Measurements from ENCODE around the gene DHRS7. TPM values are rescaled to one million over a fixed set of nuclear protein-coding genes. Genes with fewer than 3 reads are reported as not detected.

Gene DHRS7, protein sequence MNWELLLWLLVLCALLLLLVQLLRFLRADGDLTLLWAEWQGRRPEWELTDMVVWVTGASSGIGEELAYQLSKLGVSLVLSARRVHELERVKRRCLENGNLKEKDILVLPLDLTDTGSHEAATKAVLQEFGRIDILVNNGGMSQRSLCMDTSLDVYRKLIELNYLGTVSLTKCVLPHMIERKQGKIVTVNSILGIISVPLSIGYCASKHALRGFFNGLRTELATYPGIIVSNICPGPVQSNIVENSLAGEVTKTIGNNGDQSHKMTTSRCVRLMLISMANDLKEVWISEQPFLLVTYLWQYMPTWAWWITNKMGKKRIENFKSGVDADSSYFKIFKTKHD
- 10 to 100 TPM; 33.3 to 37.5 TPM for polyA plus RNA-seq

DNA sequence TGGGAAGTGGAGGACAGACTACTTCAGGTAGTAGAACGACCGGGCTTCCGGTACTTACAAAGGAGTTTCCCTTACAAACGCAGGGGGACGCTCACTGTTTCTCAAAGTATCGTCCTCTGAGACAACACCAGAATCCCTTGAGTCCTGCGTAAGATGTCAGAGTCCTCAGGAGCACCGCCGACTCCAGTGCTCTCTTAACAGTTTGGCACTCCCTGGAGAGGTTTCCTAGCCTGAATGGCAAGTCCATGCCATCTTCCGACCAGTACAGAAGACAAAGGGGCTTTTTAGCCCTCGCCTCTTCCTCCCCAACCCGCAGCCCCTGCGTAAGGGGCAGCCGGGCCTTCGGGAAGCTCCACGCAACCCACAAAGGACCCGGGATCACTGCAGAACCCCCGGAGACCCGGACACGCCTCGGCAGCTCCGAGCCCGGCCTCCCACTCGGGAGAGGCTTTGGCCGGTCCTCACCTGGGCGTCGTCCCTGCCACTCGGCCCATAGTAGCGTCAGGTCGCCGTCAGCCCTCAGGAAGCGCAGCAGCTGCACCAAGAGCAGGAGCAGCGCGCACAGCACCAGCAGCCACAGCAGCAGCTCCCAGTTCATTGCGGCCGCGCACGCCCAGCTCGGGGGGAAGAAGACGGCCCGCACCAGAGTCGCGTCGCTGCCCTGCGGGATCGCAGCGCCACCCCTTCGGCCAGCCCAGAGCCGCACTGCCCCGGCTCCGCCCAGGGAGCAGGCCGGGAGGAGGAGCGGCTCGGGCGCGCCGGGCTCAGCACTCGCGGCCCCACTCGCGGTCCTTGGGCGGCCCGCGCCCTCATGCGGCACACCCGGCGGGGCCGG is at the start of gene DHRS7:
TSS of gene DHRS7 (minus strand) at position 687 of the 835 bp plus-strand sequence. CDS start at position 598, 89 bp downstream.
- H3K27ac ChIP-seq (ENCODE audit: low read depth in 2 of 2, low read length in 1 of 2): peak within 1 kb of the TSS; percentile 96
- H3K4me1 ChIP-seq (ENCODE audit: control insufficient read depth in 2 of 2, insufficient read depth in 2 of 2, low read length in 1 of 2): peaks cover 0 to 4% of the 10 kb centered on the region in 2 donors
- no peaks in the 10 kb centered on the region for H3K9me3 ChIP-seq (ENCODE audit: control insufficient read depth in 2 of 2, insufficient read depth in 1 of 2, low read depth in 1 of 2, low read length in 1 of 2)
- H3K27me3 ChIP-seq (ENCODE audit: control insufficient read depth in 1 of 2, insufficient read depth in 2 of 2, low read length in 2 of 2): no peaks in the 10 kb centered on the region
- H3K36me3 ChIP-seq (ENCODE audit: control insufficient read depth in 2 of 2, insufficient read depth in 2 of 2, low read length in 1 of 2): no peaks in the 10 kb centered on the region
- peak within 1 kb of the TSS; percentile 77 to 99 for H3K4me3 ChIP-seq (ENCODE audit: low read depth in 1 of 2, low read length in 2 of 2)
- 0% methylated on average over 46 to 68 of the region's 68 CpGs for WGBS, 2 donors

DNA sequence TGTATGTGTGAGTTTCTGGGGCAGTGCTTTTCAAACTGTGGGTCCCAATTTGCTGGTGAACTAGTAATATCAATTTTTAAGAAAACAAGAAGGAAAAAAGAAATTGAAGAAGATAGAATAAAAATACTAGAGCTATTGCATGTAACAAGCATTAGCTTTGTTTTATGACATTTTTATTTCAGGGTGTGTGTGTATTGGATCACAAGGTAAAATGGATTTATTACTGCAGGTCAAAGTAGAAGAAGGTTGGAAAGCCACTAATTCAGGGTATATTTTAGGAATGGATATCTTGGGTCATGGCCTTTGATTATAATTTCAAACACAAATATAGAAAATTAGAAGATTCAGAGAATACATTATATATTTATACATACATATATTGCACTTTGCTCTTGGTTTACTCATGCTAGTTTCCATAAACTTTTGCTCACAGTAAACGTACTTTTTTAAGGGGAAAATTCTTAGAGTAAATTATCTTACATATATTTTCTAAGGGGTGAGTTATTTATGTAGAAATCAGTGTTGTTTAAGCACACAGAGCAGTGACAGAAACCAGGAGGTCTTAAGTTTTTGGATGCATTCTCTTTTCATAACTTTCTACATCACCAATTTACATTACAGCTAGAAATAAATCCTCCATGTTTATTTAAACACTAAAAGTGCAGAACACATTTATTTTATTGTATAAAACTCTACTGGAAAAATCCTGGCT is 49.4 kb upstream of the DHRS7 start:
- Histone ChIP-seq H3K27me3 (ENCODE audit: control insufficient read depth in 1 of 2, insufficient read depth in 2 of 2, low read length in 2 of 2) (no peaks in the 10 kb centered on the region), H3K4me3 (ENCODE audit: low read depth in 1 of 2, low read length in 2 of 2) (no peak overlapping the region), H3K27ac (ENCODE audit: low read depth in 2 of 2, low read length in 1 of 2) (no peak overlapping the region), H3K4me1 (ENCODE audit: control insufficient read depth in 2 of 2, insufficient read depth in 2 of 2, low read length in 1 of 2) (no peaks in the 10 kb centered on the region), H3K36me3 (ENCODE audit: control insufficient read depth in 2 of 2, insufficient read depth in 2 of 2, low read length in 1 of 2) (no peaks in the 10 kb centered on the region), H3K9me3 (ENCODE audit: control insufficient read depth in 2 of 2, insufficient read depth in 1 of 2, low read depth in 1 of 2, low read length in 1 of 2) (no peaks in the 10 kb centered on the region)
- 26 to 46% methylated on average over 1 of the region's 1 CpG for WGBS, 2 donors

DNA sequence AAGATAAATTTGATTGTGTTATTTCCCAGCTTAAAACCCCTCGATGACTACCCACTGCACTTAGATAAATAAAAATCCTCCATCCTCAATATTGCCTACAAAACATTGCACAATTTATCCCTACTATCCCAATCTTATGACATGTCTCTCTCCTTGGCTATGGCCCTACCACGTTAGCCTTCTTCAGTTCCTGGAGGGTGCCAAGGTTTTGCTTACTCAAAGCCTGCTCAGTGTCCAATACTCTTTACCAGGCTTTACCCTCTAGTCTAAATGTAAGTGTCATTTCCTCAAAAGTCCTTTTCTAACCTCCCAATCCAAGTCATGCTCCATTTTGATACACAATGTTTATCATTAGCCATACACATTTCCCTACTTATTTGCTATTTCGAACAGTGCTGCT is 48.8 kb upstream of the DHRS7 start:
- H3K36me3 ChIP-seq (ENCODE audit: control insufficient read depth in 2 of 2, insufficient read depth in 2 of 2, low read length in 1 of 2): no peaks in the 10 kb centered on the region
- H3K4me1 ChIP-seq (ENCODE audit: control insufficient read depth in 2 of 2, insufficient read depth in 2 of 2, low read length in 1 of 2): no peaks in the 10 kb centered on the region
- 70 to 83% methylated on average over 3 of the region's 3 CpGs for WGBS, 2 donors
- no peaks in the 10 kb centered on the region for H3K9me3 ChIP-seq (ENCODE audit: control insufficient read depth in 2 of 2, insufficient read depth in 1 of 2, low read depth in 1 of 2, low read length in 1 of 2)
- no peaks in the 10 kb centered on the region for H3K27me3 ChIP-seq (ENCODE audit: control insufficient read depth in 1 of 2, insufficient read depth in 2 of 2, low read length in 2 of 2)
- H3K27ac ChIP-seq (ENCODE audit: low read depth in 2 of 2, low read length in 1 of 2): no peak overlapping the region
- no peak overlapping the region for H3K4me3 ChIP-seq (ENCODE audit: low read depth in 1 of 2, low read length in 2 of 2)

DNA sequence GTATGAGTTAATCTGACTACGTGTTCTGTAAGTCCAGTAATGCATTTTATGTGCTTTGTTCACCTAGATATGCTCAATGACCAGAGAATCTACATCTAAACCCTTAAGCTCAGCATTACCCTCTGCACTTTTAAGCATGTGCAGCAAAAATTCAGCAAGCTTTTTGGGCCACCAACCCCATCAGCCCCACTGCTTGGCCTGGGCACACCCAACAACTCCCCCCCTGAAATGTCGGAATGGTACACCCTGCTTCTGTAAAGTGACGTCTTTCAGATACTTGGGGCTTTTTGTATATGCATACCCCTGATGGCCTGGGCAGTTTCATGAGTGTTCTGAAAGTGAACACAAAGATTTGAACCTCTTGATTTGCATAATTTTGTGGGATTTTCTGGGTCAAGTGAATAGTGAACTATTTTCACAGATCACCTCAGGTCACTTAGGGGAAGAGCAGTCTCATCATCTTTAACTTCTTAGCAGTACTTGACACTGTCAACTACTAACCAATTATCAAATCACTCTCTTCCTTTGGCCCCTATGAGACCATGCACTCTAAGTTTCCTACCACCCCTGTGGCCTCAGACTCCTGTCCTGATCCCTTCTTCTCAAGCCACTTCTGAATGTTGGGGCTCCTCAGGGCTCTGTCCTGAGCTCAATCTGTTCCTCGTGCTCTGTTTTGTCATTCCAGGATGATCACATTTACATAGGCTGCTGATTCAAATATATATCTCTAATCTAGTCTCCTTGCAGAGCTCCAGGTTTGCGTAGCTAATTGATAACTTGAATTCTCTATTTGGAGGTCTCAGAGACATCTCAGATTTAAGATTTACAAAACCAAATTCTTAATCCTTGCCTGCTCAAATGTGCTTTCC is 47.5 kb upstream of the DHRS7 start:
- Histone ChIP-seq H3K36me3 (ENCODE audit: control insufficient read depth in 2 of 2, insufficient read depth in 2 of 2, low read length in 1 of 2) (no peaks in the 10 kb centered on the region), H3K27me3 (ENCODE audit: control insufficient read depth in 1 of 2, insufficient read depth in 2 of 2, low read length in 2 of 2) (no peaks in the 10 kb centered on the region), H3K9me3 (ENCODE audit: control insufficient read depth in 2 of 2, insufficient read depth in 1 of 2, low read depth in 1 of 2, low read length in 1 of 2) (no peaks in the 10 kb centered on the region), H3K4me3 (ENCODE audit: low read depth in 1 of 2, low read length in 2 of 2) (no peak overlapping the region), H3K27ac (ENCODE audit: low read depth in 2 of 2, low read length in 1 of 2) (no peak overlapping the region), H3K4me1 (ENCODE audit: control insufficient read depth in 2 of 2, insufficient read depth in 2 of 2, low read length in 1 of 2) (no peaks in the 10 kb centered on the region)
- 84 to 91% methylated on average over 5 of the region's 5 CpGs for WGBS, 2 donors

DNA sequence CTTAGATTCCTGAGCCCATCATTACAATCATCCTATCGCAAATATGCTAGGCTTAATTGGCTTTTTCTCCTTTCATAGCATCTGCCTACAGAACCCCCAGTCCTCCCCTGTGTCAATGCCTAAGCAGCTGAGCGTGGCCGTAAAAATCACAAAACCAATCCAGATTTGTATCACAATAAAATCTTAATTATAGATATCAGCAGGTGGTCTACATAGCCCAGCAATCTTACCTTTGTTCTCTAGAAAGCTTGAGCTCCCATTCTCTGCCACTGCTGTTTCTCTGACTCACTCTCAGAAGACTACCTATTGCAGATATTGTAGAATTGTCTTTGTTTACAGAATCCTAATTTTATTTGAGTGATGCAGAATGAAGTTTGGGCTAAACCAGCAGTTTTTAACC is 46.0 kb upstream of the DHRS7 start:
- H3K27ac ChIP-seq (ENCODE audit: low read depth in 2 of 2, low read length in 1 of 2): no peak overlapping the region
- H3K9me3 ChIP-seq (ENCODE audit: control insufficient read depth in 2 of 2, insufficient read depth in 1 of 2, low read depth in 1 of 2, low read length in 1 of 2): no peaks in the 10 kb centered on the region
- H3K36me3 ChIP-seq (ENCODE audit: control insufficient read depth in 2 of 2, insufficient read depth in 2 of 2, low read length in 1 of 2): no peaks in the 10 kb centered on the region
- no peaks in the 10 kb centered on the region for H3K27me3 ChIP-seq (ENCODE audit: control insufficient read depth in 1 of 2, insufficient read depth in 2 of 2, low read length in 2 of 2)
- 91 to 93% methylated on average over 3 of the region's 3 CpGs for WGBS, 2 donors
- H3K4me3 ChIP-seq (ENCODE audit: low read depth in 1 of 2, low read length in 2 of 2): no peak overlapping the region
- H3K4me1 ChIP-seq (ENCODE audit: control insufficient read depth in 2 of 2, insufficient read depth in 2 of 2, low read length in 1 of 2): no peaks in the 10 kb centered on the region

DNA sequence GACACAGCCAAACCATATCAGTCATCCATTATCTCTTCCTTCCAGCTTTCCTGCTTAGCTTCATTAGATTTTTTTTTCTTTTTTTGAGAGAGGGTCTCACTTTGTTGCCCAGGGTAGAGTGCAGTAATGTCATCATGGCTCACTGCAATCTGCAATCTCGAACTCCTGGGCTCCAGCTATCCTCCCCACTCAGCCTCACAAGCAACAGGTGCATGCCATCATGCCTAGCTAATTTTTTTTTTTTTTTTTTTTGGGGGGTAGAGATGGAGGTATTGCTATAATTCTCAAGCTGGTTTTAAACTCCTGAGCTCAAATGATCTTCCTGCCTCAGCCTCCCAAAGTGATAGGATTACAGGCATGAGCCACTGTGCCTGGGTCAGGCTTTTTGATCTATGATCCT is 45.5 kb upstream of the DHRS7 start:
- Histone ChIP-seq H3K9me3 (ENCODE audit: control insufficient read depth in 2 of 2, insufficient read depth in 1 of 2, low read depth in 1 of 2, low read length in 1 of 2) (no peaks in the 10 kb centered on the region), H3K27ac (ENCODE audit: low read depth in 2 of 2, low read length in 1 of 2) (no peak overlapping the region), H3K4me3 (ENCODE audit: low read depth in 1 of 2, low read length in 2 of 2) (no peak overlapping the region), H3K27me3 (ENCODE audit: control insufficient read depth in 1 of 2, insufficient read depth in 2 of 2, low read length in 2 of 2) (no peaks in the 10 kb centered on the region), H3K36me3 (ENCODE audit: control insufficient read depth in 2 of 2, insufficient read depth in 2 of 2, low read length in 1 of 2) (no peaks in the 10 kb centered on the region), H3K4me1 (ENCODE audit: control insufficient read depth in 2 of 2, insufficient read depth in 2 of 2, low read length in 1 of 2) (no peaks in the 10 kb centered on the region)
- 47 to 59% methylated on average over 1 of the region's 1 CpG for WGBS, 2 donors

DNA sequence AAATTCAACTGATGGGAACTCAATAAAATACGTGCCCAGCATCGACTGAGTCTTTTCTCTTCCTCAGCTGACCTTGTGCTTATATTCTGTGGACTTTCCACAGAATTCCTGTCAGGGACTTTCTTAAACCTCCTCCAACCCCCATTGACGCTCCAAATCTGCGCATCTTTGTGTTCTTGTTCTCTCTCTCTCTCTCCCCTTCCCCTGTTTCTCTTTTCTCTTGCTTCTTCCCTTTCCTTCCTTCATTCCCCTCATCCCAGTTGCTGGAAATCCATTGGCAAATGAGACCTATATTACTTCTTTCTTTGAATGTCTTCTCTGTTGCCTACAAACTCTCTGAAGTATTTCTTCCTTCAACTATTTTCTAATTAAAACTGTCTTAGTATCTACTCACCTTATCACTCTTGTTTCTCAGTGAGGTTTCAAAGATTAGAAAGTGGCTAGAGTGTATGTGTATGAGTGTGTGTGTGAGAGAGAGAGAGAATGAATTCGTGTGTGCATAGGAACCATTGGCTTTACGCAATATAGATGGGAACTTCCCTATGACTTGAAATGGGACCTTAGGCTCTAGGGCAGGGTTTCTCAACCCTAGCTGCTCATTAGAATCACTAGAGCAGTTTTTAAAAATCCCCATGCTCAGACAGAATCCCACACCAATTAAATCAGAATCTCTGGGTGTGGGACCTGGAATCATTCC is 41.8 kb upstream of the DHRS7 start:
- 82 to 83% methylated on average over 6 of the region's 6 CpGs for WGBS, 2 donors

DNA sequence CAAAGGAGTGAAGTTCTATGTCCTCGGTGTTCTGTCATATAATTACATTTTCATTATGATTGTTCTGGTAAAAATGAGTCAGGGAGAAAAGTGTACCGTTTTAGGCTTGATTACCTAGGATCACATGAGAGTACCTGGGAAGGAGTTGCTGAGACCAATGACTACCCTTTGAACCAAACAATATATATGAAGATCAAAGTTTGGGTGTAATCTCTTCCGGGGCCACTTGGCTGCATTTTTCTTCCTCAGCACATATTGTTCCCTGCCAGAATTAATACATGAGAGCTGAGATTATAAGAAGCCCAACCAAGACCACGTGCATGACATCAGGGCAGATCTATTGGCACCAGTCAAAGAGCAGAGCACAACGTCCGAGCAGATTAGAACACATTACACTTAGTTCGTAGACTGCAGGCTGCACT is 41.1 kb upstream of the DHRS7 start:
- 70 to 80% methylated on average over 7 of the region's 7 CpGs for WGBS, 2 donors
- no peaks in the 10 kb centered on the region for H3K27me3 ChIP-seq (ENCODE audit: control insufficient read depth in 1 of 2, insufficient read depth in 2 of 2, low read length in 2 of 2)
- H3K27ac ChIP-seq (ENCODE audit: low read depth in 2 of 2, low read length in 1 of 2): no peak overlapping the region
- H3K36me3 ChIP-seq (ENCODE audit: control insufficient read depth in 2 of 2, insufficient read depth in 2 of 2, low read length in 1 of 2): no peaks in the 10 kb centered on the region
- no peak overlapping the region for H3K4me3 ChIP-seq (ENCODE audit: low read depth in 1 of 2, low read length in 2 of 2)
- H3K9me3 ChIP-seq (ENCODE audit: control insufficient read depth in 2 of 2, insufficient read depth in 1 of 2, low read depth in 1 of 2, low read length in 1 of 2): no peaks in the 10 kb centered on the region
- H3K4me1 ChIP-seq (ENCODE audit: control insufficient read depth in 2 of 2, insufficient read depth in 2 of 2, low read length in 1 of 2): no peaks in the 10 kb centered on the region

More for the DNA sequence above, 41.8 kb upstream of the DHRS7 start:
- Histone ChIP-seq H3K27me3 (ENCODE audit: control insufficient read depth in 1 of 2, insufficient read depth in 2 of 2, low read length in 2 of 2) (no peaks in the 10 kb centered on the region), H3K4me3 (ENCODE audit: low read depth in 1 of 2, low read length in 2 of 2) (no peak overlapping the region), H3K9me3 (ENCODE audit: control insufficient read depth in 2 of 2, insufficient read depth in 1 of 2, low read depth in 1 of 2, low read length in 1 of 2) (no peaks in the 10 kb centered on the region), H3K27ac (ENCODE audit: low read depth in 2 of 2, low read length in 1 of 2) (no peak overlapping the region), H3K4me1 (ENCODE audit: control insufficient read depth in 2 of 2, insufficient read depth in 2 of 2, low read length in 1 of 2) (no peaks in the 10 kb centered on the region), H3K36me3 (ENCODE audit: control insufficient read depth in 2 of 2, insufficient read depth in 2 of 2, low read length in 1 of 2) (no peaks in the 10 kb centered on the region)

All from esophagus (tissue), 2 donors.